ENCODE results near the gene SLC22A23.

Gene SLC22A23

GRCh38 chr6:3504354-3504753 is 47.5 kb upstream of the SLC22A23 start:
- Histone ChIP-seq H3K79me1 (replicated peaks; ENCODE audit: low read length, poor library complexity, severe bottlenecking) (no peaks in the 10 kb centered on the region), H3K4ac (ENCODE audit: low read depth in 1 of 2, low read length in 2 of 2) (no peak overlapping the region)

GRCh38 chr6:3501826-3502500 is 45.1 kb upstream of the SLC22A23 start:
- Histone ChIP-seq H3K27ac (ENCODE audit: low read length, poor library complexity, severe bottlenecking) (no peak overlapping the region), H3K18ac (ENCODE audit: low read depth in 1 of 2, low read length in 2 of 2) (no peak overlapping the region), H3K23ac (ENCODE audit: low read length in 2 of 2) (no peak overlapping the region), H3K9me3 (ENCODE audit: control insufficient read depth, low read length) (no peaks in the 10 kb centered on the region), H3K36me3 (ENCODE audit: control insufficient read depth in 1 of 2, insufficient read depth in 2 of 2, low read depth in 1 of 2, low read length in 2 of 2) (no peaks in the 10 kb centered on the region), H2AK5ac (ENCODE audit: low read length, severe bottlenecking) (no peak overlapping the region), H3K9ac (ENCODE audit: low read length) (no peak overlapping the region), H3K27me3 (ENCODE audit: control insufficient read depth in 1 of 2, insufficient read depth in 1 of 2, low read length in 2 of 2) (peaks cover 0 to 9% of the 10 kb centered on the region in 2 experiments), H2BK15ac (ENCODE audit: low read depth, poor library complexity, severe bottlenecking) (no peak overlapping the region), H3K4me2 (ENCODE audit: low read length, poor library complexity, severe bottlenecking) (no peak overlapping the region), H3K79me1 (replicated peaks; ENCODE audit: low read length, poor library complexity, severe bottlenecking) (no peaks in the 10 kb centered on the region), H3K14ac (ENCODE audit: low read length in 2 of 2) (no peak overlapping the region), H3K4ac (ENCODE audit: low read depth in 1 of 2, low read length in 2 of 2) (no peak overlapping the region), H4K91ac (ENCODE audit: low read length) (no peak overlapping the region), H2AFZ (ENCODE audit: low read depth, low read length) (no peak overlapping the region), H2BK120ac (ENCODE audit: low read depth, low read length) (no peak overlapping the region), H2BK5ac (ENCODE audit: low read depth, low read length, poor library complexity, severe bottlenecking) (no peak overlapping the region), H3K4me3 (ENCODE audit: insufficient read depth in 1 of 2, low read depth in 1 of 2, low read length in 2 of 2) (no peak overlapping the region), H2BK12ac (ENCODE audit: low read length in 2 of 2) (no peak overlapping the region), H3K4me1 (ENCODE audit: control insufficient read depth, insufficient read depth, low read depth, low read length) (peaks cover 1% of the 10 kb centered on the region), H4K8ac (ENCODE audit: low read length) (no peak overlapping the region)
- 24% methylated on average over 4 of the region's 6 CpGs for WGBS
- DNase-seq, result no peak

More at GRCh38 chr6:3504354-3504753, 47.5 kb upstream of the SLC22A23 start:
- Histone ChIP-seq H2AFZ (ENCODE audit: low read depth, low read length) (no peak overlapping the region), H3K14ac (ENCODE audit: low read length in 2 of 2) (no peak overlapping the region), H3K4me1 (ENCODE audit: control insufficient read depth, insufficient read depth, low read depth, low read length) (peaks cover 1% of the 10 kb centered on the region), H2BK12ac (ENCODE audit: low read length in 2 of 2) (no peak overlapping the region), H4K91ac (ENCODE audit: low read length) (no peak overlapping the region), H2BK120ac (ENCODE audit: low read depth, low read length) (no peak overlapping the region), H3K4me2 (ENCODE audit: low read length, poor library complexity, severe bottlenecking) (no peak overlapping the region), H3K27me3 (ENCODE audit: control insufficient read depth in 1 of 2, insufficient read depth in 1 of 2, low read length in 2 of 2) (peaks cover 0 to 9% of the 10 kb centered on the region in 2 experiments), H2AK5ac (ENCODE audit: low read length, severe bottlenecking) (no peak overlapping the region), H3K4me3 (ENCODE audit: insufficient read depth in 1 of 2, low read depth in 1 of 2, low read length in 2 of 2) (no peak overlapping the region), H3K9me3 (ENCODE audit: control insufficient read depth, low read length) (no peaks in the 10 kb centered on the region), H2BK5ac (ENCODE audit: low read depth, low read length, poor library complexity, severe bottlenecking) (no peak overlapping the region), H3K23ac (ENCODE audit: low read length in 2 of 2) (no peak overlapping the region), H3K27ac (ENCODE audit: low read length, poor library complexity, severe bottlenecking) (no peak overlapping the region), H3K36me3 (ENCODE audit: control insufficient read depth in 1 of 2, insufficient read depth in 2 of 2, low read depth in 1 of 2, low read length in 2 of 2) (no peaks in the 10 kb centered on the region), H4K8ac (ENCODE audit: low read length) (no peak overlapping the region), H3K9ac (ENCODE audit: low read length) (no peak overlapping the region), H2BK15ac (ENCODE audit: low read depth, poor library complexity, severe bottlenecking) (no peak overlapping the region), H3K18ac (ENCODE audit: low read depth in 1 of 2, low read length in 2 of 2) (no peak overlapping the region)
- no peak for DNase-seq
- WGBS, result 94% methylated on average over 4 of the region's 5 CpGs

GRCh38 chr6:3500262-3501014 is 43.6 kb upstream of the SLC22A23 start:
- H2AK5ac ChIP-seq (ENCODE audit: low read length, severe bottlenecking), result no peak overlapping the region
- peaks cover 1% of the 10 kb centered on the region for H3K4me1 ChIP-seq (ENCODE audit: control insufficient read depth, insufficient read depth, low read depth, low read length)
- H2BK12ac ChIP-seq (ENCODE audit: low read length in 2 of 2), result no peak overlapping the region
- peak; percentile 62 for DNase-seq
- H3K36me3 ChIP-seq (ENCODE audit: control insufficient read depth in 1 of 2, insufficient read depth in 2 of 2, low read depth in 1 of 2, low read length in 2 of 2), result no peaks in the 10 kb centered on the region
- no peak overlapping the region for H2BK120ac ChIP-seq (ENCODE audit: low read depth, low read length)
- no peak overlapping the region for H2BK15ac ChIP-seq (ENCODE audit: low read depth, poor library complexity, severe bottlenecking)
- no peak overlapping the region for H2AFZ ChIP-seq (ENCODE audit: low read depth, low read length)
- no peak overlapping the region for H3K4ac ChIP-seq (ENCODE audit: low read depth in 1 of 2, low read length in 2 of 2)
- H4K91ac ChIP-seq (ENCODE audit: low read length), result no peak overlapping the region
- no peak overlapping the region for H3K9ac ChIP-seq (ENCODE audit: low read length)
- peaks cover 0 to 3% of the 10 kb centered on the region in 2 experiments for H3K27me3 ChIP-seq (ENCODE audit: control insufficient read depth in 1 of 2, insufficient read depth in 1 of 2, low read length in 2 of 2)
- H3K27ac ChIP-seq (ENCODE audit: low read length, poor library complexity, severe bottlenecking), result no peak overlapping the region
- no peak overlapping the region for H3K14ac ChIP-seq (ENCODE audit: low read length in 2 of 2)
- WGBS, result 70% methylated on average over 4 of the region's 7 CpGs
- no peak overlapping the region for H3K4me3 ChIP-seq (ENCODE audit: insufficient read depth in 1 of 2, low read depth in 1 of 2, low read length in 2 of 2)
- no peak overlapping the region for H3K4me2 ChIP-seq (ENCODE audit: low read length, poor library complexity, severe bottlenecking)
- no peak overlapping the region for H2BK5ac ChIP-seq (ENCODE audit: low read depth, low read length, poor library complexity, severe bottlenecking)
- no peak overlapping the region for H3K18ac ChIP-seq (ENCODE audit: low read depth in 1 of 2, low read length in 2 of 2)
- no peaks in the 10 kb centered on the region for H3K79me1 ChIP-seq (replicated peaks; ENCODE audit: low read length, poor library complexity, severe bottlenecking)
- H3K9me3 ChIP-seq (ENCODE audit: control insufficient read depth, low read length), result no peaks in the 10 kb centered on the region
- no peak overlapping the region for H4K8ac ChIP-seq (ENCODE audit: low read length)
- no peak overlapping the region for H3K23ac ChIP-seq (ENCODE audit: low read length in 2 of 2)

GRCh38 chr6:3499603-3500002 is 42.8 kb upstream of the SLC22A23 start:
- no peak overlapping the region for H3K23ac ChIP-seq (ENCODE audit: low read length in 2 of 2)
- no peak overlapping the region for H2BK15ac ChIP-seq (ENCODE audit: low read depth, poor library complexity, severe bottlenecking)

More at GRCh38 chr6:3499603-3500002, 42.8 kb upstream of the SLC22A23 start:
- no peak overlapping the region for H3K4me3 ChIP-seq (ENCODE audit: insufficient read depth in 1 of 2, low read depth in 1 of 2, low read length in 2 of 2)
- H3K27me3 ChIP-seq (ENCODE audit: control insufficient read depth in 1 of 2, insufficient read depth in 1 of 2, low read length in 2 of 2), result peaks cover 0 to 5% of the 10 kb centered on the region in 2 experiments
- no peak overlapping the region for H3K4me2 ChIP-seq (ENCODE audit: low read length, poor library complexity, severe bottlenecking)
- H4K91ac ChIP-seq (ENCODE audit: low read length), result no peak overlapping the region
- no peak overlapping the region for H4K8ac ChIP-seq (ENCODE audit: low read length)
- H3K14ac ChIP-seq (ENCODE audit: low read length in 2 of 2), result no peak overlapping the region
- H3K36me3 ChIP-seq (ENCODE audit: control insufficient read depth in 1 of 2, insufficient read depth in 2 of 2, low read depth in 1 of 2, low read length in 2 of 2), result no peaks in the 10 kb centered on the region
- no peak overlapping the region for H3K9ac ChIP-seq (ENCODE audit: low read length)
- 82% methylated on average over 1 of the region's 1 CpG for WGBS
- no peak overlapping the region for H2BK12ac ChIP-seq (ENCODE audit: low read length in 2 of 2)
- H3K4me1 ChIP-seq (ENCODE audit: control insufficient read depth, insufficient read depth, low read depth, low read length), result peaks cover 1% of the 10 kb centered on the region
- no peak overlapping the region for H2AFZ ChIP-seq (ENCODE audit: low read depth, low read length)
- no peak overlapping the region for H3K4ac ChIP-seq (ENCODE audit: low read depth in 1 of 2, low read length in 2 of 2)
- no peak overlapping the region for H3K18ac ChIP-seq (ENCODE audit: low read depth in 1 of 2, low read length in 2 of 2)
- H2BK5ac ChIP-seq (ENCODE audit: low read depth, low read length, poor library complexity, severe bottlenecking), result no peak overlapping the region
- no peak for DNase-seq
- H2BK120ac ChIP-seq (ENCODE audit: low read depth, low read length), result no peak overlapping the region
- no peaks in the 10 kb centered on the region for H3K79me1 ChIP-seq (replicated peaks; ENCODE audit: low read length, poor library complexity, severe bottlenecking)
- H2AK5ac ChIP-seq (ENCODE audit: low read length, severe bottlenecking), result no peak overlapping the region
- H3K27ac ChIP-seq (ENCODE audit: low read length, poor library complexity, severe bottlenecking), result no peak overlapping the region
- no peaks in the 10 kb centered on the region for H3K9me3 ChIP-seq (ENCODE audit: control insufficient read depth, low read length)

Data from mesenchymal stem cell (in vitro differentiated cells and primary cell).